Neural cell (in vitro differentiated cells): ENCODE results near the gene PRRX1. TPM values are rescaled to one million over a fixed set of nuclear protein-coding genes. Genes with fewer than 3 reads are reported as not detected.

Source experiments
- H2AFZ ChIP-seq: fragments of 200-600, 300-800 bp; sonication (generic), shearing (Covaris generic); 2 replicates; pipeline ENCODE4 v1.6.0; 2014; ENCODE audit warnings: low read depth, mild to moderate bottlenecking, antibody characterized with exemption, low read length, moderate library complexity
- H3F3A ChIP-seq: fragments of 200-600 bp; shearing (Covaris generic); 2 replicates; pipeline ENCODE4 v1.6.1; 2016; ENCODE audit warnings: mild to moderate bottlenecking, moderate library complexity, mixed read lengths, antibody characterized with exemption, low read length; ENCODE audit not compliant: insufficient read depth, poor library complexity, severe bottlenecking
- H3K27ac ChIP-seq: fragments of 200-600, 300-800 bp; sonication (generic), shearing (Covaris generic); 2 replicates; pipeline ENCODE4 v1.5.1; 2014; ENCODE audit warnings: mild to moderate bottlenecking, low read length, moderate library complexity
- H3K27me3 ChIP-seq: fragments of 300-800, 200-600 bp; sonication (generic), shearing (Covaris generic); 2 replicates; pipeline ENCODE4 v1.6.0; 2014; ENCODE audit warnings: mild to moderate bottlenecking, low read depth, low read length, moderate library complexity; ENCODE audit not compliant: insufficient read depth
- H3K36me3 ChIP-seq: fragments of 300-800, 200-600 bp; sonication (generic), shearing (Covaris generic); 2 replicates; pipeline ENCODE4 v1.5.1; 2014; ENCODE audit warnings: mild to moderate bottlenecking, antibody characterized with exemption, low read length, moderate library complexity; ENCODE audit not compliant: insufficient read depth
- H3K4me2 ChIP-seq: fragments of 300-800, 200-600 bp; sonication (generic), shearing (Covaris generic); 2 replicates; pipeline ENCODE4 v1.6.0; 2014; ENCODE audit warnings: mild to moderate bottlenecking, low read length
- H3K4me3 ChIP-seq: fragments of 300-800, 200-600 bp; sonication (generic), shearing (Covaris generic); 2 replicates; pipeline ENCODE4 v1.5.1; 2014; ENCODE audit warnings: mild to moderate bottlenecking, low read length, moderate library complexity
- H3K79me2 ChIP-seq: fragments of 200-600 bp; shearing (Covaris generic); replicated peaks from 2 replicates; pipeline ENCODE4 v1.6.0; 2014; ENCODE audit warnings: mild to moderate bottlenecking, low read length, moderate library complexity; ENCODE audit not compliant: insufficient read depth
- H3K9ac ChIP-seq: fragments of 300-800, 200-600 bp; sonication (generic), shearing (Covaris generic); 2 replicates; pipeline ENCODE4 v1.6.1; 2016; ENCODE audit warnings: mild to moderate bottlenecking, low read length, mixed read lengths
- H3K9me2 ChIP-seq: fragments of 200-600 bp; shearing (Covaris generic); 2 replicates; pipeline ENCODE4 v1.6.1; 2016; ENCODE audit warnings: mild to moderate bottlenecking, low read length, mixed read lengths; ENCODE audit not compliant: insufficient read depth
- H3K9me3 ChIP-seq: fragments of 200-600, 300-800 bp; sonication (generic), shearing (Covaris generic); 2 replicates; pipeline ENCODE4 v1.6.1; 2016; ENCODE audit warnings: mild to moderate bottlenecking, mixed run types, low read length, moderate library complexity, mixed read lengths
- H4K20me1 ChIP-seq: fragments of 200-600 bp; shearing (Covaris generic); 2 replicates; pipeline ENCODE4 v1.6.1; 2016; ENCODE audit warnings: mild to moderate bottlenecking, mixed run types; ENCODE audit not compliant: insufficient read depth
- EP300 ChIP-seq: fragments of 450-650 bp; conservative IDR thresholded peaks from 2 replicates; pipeline ENCODE4 v1.6.1; 2014; ENCODE audit warnings: antibody characterized with exemption, mild to moderate bottlenecking, moderate library complexity; ENCODE audit not compliant: poor library complexity, severe bottlenecking
- EZH2 ChIP-seq: fragments of 200-600, 300-800 bp; shearing (Covaris generic), sonication (generic); IDR thresholded peaks from 2 replicates; pipeline ENCODE4 v1.6.1; 2014; ENCODE audit warnings: antibody characterized with exemption, low read length, borderline replicate concordance, mild to moderate bottlenecking; ENCODE audit not compliant: insufficient read depth, poor library complexity, severe bottlenecking
- MXI1 ChIP-seq: fragments of 450-650 bp; conservative IDR thresholded peaks from 2 replicates; pipeline ENCODE4 v1.6.1; 2014; ENCODE audit warnings: antibody characterized with exemption, mild to moderate bottlenecking; ENCODE audit not compliant: poor library complexity, severe bottlenecking
- POLR2AphosphoS5 ChIP-seq: IDR thresholded peaks from 2 replicates; pipeline ENCODE4 v1.6.1; 2012
- RAD21 ChIP-seq: fragments of 450-650 bp; conservative IDR thresholded peaks from 2 replicates; pipeline ENCODE4 v1.6.1; 2014; ENCODE audit warnings: antibody characterized with exemption, mild to moderate bottlenecking, moderate library complexity
- SMC3 ChIP-seq: fragments of 450-650 bp; conservative IDR thresholded peaks from 2 replicates; pipeline ENCODE4 v1.6.1; 2014; ENCODE audit warnings: antibody characterized with exemption, mild to moderate bottlenecking, moderate library complexity; ENCODE audit not compliant: poor library complexity
- TAF1 ChIP-seq: IDR thresholded peaks from 2 replicates; pipeline ENCODE4 v1.6.1; 2012; ENCODE audit warnings: low read depth
- polyA plus RNA-seq: library from polyadenylated mRNA; depleted of rRNA; stranded (reverse); fragments of >200 nt; gene quantifications from 2 replicates; pipeline ENCODE4 v1.2.3, GENCODE V29; 2014
- TF ChIP-seq, protein P1 (sequence below): fragments of 450-650 bp; IDR thresholded peaks from 2 replicates; pipeline ENCODE4 v1.5.1; 2014; ENCODE audit warnings: antibody characterized with exemption, mild to moderate bottlenecking, moderate library complexity; ENCODE audit not compliant: poor library complexity, severe bottlenecking
- TF ChIP-seq, protein P2 (sequence below): IDR thresholded peaks from 2 replicates; pipeline ENCODE4 v1.6.1; 2012; ENCODE audit warnings: borderline replicate concordance

PRRX1 gene
- polyA plus RNA-seq, 1 donor from 2014 or later = 0.10 TPM

DNA sequence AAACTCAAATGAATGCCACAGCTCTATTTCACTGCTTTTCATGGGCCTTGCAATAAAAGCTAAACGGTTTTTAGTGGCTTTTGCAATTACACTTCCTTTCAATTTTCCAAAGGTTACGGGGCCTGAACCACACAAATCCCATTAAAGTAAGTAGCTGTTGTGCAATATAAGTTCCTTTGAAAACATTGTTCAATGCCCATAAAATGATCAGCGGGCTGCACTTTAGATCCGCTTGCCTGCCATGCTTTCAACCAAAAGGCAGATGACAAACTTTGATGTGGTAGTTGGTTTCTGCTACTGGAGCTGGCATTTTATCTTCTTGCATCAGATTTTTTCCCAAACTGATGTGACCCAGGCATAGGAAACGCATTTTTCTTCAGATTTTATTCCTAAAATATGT is 50.2 kb downstream of the PRRX1 start:
- H2AFZ ChIP-seq = no peak overlapping the region
- H3K4me3 ChIP-seq = no peak overlapping the region
- no peaks in the 10 kb centered on the region for H3K9me3 ChIP-seq
- H3K9me2 ChIP-seq = no peaks in the 10 kb centered on the region
- no peak overlapping the region for H3K4me2 ChIP-seq
- TF ChIP-seq EZH2 = no peak
- TF ChIP-seq, protein P1, sequence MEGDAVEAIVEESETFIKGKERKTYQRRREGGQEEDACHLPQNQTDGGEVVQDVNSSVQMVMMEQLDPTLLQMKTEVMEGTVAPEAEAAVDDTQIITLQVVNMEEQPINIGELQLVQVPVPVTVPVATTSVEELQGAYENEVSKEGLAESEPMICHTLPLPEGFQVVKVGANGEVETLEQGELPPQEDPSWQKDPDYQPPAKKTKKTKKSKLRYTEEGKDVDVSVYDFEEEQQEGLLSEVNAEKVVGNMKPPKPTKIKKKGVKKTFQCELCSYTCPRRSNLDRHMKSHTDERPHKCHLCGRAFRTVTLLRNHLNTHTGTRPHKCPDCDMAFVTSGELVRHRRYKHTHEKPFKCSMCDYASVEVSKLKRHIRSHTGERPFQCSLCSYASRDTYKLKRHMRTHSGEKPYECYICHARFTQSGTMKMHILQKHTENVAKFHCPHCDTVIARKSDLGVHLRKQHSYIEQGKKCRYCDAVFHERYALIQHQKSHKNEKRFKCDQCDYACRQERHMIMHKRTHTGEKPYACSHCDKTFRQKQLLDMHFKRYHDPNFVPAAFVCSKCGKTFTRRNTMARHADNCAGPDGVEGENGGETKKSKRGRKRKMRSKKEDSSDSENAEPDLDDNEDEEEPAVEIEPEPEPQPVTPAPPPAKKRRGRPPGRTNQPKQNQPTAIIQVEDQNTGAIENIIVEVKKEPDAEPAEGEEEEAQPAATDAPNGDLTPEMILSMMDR = no peak
- no peak for TF ChIP-seq RAD21
- TF ChIP-seq TAF1 = no peak
- no peak for TF ChIP-seq POLR2AphosphoS5
- TF ChIP-seq EP300 = no peak
- no peak for TF ChIP-seq MXI1
- TF ChIP-seq, protein P2, sequence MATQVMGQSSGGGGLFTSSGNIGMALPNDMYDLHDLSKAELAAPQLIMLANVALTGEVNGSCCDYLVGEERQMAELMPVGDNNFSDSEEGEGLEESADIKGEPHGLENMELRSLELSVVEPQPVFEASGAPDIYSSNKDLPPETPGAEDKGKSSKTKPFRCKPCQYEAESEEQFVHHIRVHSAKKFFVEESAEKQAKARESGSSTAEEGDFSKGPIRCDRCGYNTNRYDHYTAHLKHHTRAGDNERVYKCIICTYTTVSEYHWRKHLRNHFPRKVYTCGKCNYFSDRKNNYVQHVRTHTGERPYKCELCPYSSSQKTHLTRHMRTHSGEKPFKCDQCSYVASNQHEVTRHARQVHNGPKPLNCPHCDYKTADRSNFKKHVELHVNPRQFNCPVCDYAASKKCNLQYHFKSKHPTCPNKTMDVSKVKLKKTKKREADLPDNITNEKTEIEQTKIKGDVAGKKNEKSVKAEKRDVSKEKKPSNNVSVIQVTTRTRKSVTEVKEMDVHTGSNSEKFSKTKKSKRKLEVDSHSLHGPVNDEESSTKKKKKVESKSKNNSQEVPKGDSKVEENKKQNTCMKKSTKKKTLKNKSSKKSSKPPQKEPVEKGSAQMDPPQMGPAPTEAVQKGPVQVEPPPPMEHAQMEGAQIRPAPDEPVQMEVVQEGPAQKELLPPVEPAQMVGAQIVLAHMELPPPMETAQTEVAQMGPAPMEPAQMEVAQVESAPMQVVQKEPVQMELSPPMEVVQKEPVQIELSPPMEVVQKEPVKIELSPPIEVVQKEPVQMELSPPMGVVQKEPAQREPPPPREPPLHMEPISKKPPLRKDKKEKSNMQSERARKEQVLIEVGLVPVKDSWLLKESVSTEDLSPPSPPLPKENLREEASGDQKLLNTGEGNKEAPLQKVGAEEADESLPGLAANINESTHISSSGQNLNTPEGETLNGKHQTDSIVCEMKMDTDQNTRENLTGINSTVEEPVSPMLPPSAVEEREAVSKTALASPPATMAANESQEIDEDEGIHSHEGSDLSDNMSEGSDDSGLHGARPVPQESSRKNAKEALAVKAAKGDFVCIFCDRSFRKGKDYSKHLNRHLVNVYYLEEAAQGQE = no peak
- TF ChIP-seq SMC3 = no peak
- no peak overlapping the region for H3K27ac ChIP-seq
- H3F3A ChIP-seq = no peaks in the 10 kb centered on the region
- H3K36me3 ChIP-seq = no peaks in the 10 kb centered on the region
- no peaks in the 10 kb centered on the region for H3K27me3 ChIP-seq
- no peaks in the 10 kb centered on the region for H4K20me1 ChIP-seq
- H3K79me2 ChIP-seq = no peaks in the 10 kb centered on the region
- H3K9ac ChIP-seq = no peak overlapping the region

DNA sequence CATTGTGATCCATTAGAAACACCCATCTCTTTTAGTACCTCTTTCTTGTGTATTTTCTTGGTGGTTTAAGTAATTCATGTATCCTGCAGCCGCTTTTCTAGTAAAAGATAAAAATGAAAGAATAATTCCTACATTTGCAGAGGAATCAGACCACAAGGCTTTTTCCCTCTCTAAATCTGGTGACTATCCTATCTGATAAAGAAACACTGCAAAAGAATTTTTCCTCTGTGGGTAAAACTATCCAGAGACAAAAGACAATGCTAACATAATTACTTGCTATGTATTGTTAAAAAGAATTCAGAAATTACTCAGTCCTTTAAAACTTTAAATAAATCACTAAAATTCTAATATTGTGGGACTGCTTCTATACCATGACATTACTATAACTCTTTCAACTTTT is 51.0 kb downstream of the PRRX1 start:
- Histone ChIP-seq H2AFZ (no peak overlapping the region), H3F3A (no peaks in the 10 kb centered on the region), H4K20me1 (no peaks in the 10 kb centered on the region), H3K27me3 (no peaks in the 10 kb centered on the region), H3K27ac (no peak overlapping the region), H3K9me3 (no peaks in the 10 kb centered on the region), H3K36me3 (no peaks in the 10 kb centered on the region), H3K9me2 (no peaks in the 10 kb centered on the region), H3K4me2 (no peak overlapping the region), H3K4me3 (no peak overlapping the region), H3K79me2 (no peaks in the 10 kb centered on the region), H3K9ac (no peak overlapping the region)
- TF ChIP-seq SMC3 (no peak), POLR2AphosphoS5 (no peak)
- TF ChIP-seq, protein P2 = no peak
